ENCODE measurements around the gene BOK. TPM values are rescaled to one million over a fixed set of nuclear protein-coding genes. Genes with fewer than 3 reads are reported as not detected.

Gene BOK
- total RNA-seq, 5 donors from 2014 or later (not counting 1 experiment from before 2014, with no cell fraction given): 0.20 to 0.89 (median 0.35) TPM; not detected in 2

DNA sequence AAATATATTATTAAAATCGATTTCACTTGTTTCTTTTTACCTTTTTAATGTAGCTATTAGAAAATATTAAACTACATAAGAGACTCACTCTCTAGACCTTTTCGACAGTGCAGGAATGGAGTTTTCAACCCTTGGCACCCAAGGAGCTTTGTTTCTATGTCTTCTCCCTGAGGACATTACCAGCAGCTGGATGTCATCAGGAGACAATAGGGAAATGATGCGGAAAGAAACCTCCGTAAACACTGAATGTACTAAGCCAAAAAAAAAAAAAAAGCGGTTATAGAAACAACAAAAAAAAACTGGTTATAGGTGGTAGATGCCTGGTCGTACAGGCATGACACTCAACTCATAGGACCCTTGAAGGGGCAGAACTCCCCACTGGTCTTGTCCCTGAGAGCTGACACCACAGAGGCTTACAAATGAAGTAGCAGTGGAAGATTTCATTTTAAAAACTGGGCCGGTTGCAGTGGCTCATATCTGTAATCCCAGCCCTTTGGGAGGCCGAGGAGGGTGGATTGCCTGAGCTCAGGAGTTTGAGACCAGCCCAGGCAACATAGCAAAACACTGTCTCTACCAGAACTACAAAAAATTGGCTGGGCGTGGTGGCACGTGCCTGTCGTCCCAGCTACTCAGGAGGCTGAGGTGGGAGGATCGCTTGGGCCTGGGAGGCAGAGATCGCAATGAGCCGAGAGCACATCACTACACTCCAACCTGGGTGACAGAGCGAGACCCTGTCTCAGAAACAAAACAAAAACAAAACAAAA lies 54.7 kb downstream of the BOK start:
- ChIA-PET CTCF (interaction anchor here in 1 of 2 donors (0.7 kb wide), 1 partner anchor 464 kb away, joined by 6 read pairs; the partner anchor contains the start of gene PASK), POLR2A (interaction anchor here in 1 of 2 donors (0.7 kb wide), 1 partner anchor 15 kb away, joined by 6 read pairs; no protein-coding TSS in a partner anchor)
- Mint-ChIP-seq H3K4me3 (no peak overlapping the region), H3K36me3 (peaks cover 3% of the 10 kb centered on the region), H3K27ac (no peak overlapping the region), H3K27me3 (no peaks in the 10 kb centered on the region), H3K9me3 (no peaks in the 10 kb centered on the region), H3K4me1 (peaks cover 41 to 58% (median 52%) of the 10 kb centered on the region in 3 donors)
- Histone ChIP-seq H3K36me3 (ENCODE audit: control insufficient read depth in 2 of 2, extremely low read depth in 1 of 2, insufficient read depth in 1 of 2, low read length in 1 of 2) (peaks cover 0 to 6% of the 10 kb centered on the region in 2 donors), H3K4me1 (ENCODE audit: control insufficient read depth in 1 of 2, extremely low read depth in 1 of 2, insufficient read depth in 2 of 2, low read length in 2 of 2) (peaks cover 8 to 45% of the 10 kb centered on the region in 2 experiments), H3K4me3 (ENCODE audit: control insufficient read depth in 1 of 2, extremely low read depth in 1 of 2, low read length in 1 of 2) (no peak overlapping the region), H3K9me3 (no peaks in the 10 kb centered on the region), H3K27me3 (replicated peaks in 1 of 2; ENCODE audit: control insufficient read depth in 2 of 2, extremely low read depth in 1 of 2, insufficient read depth in 2 of 2, low read length in 1 of 2) (no peaks in the 10 kb centered on the region), H3K27ac (ENCODE audit: low read length) (no peak overlapping the region)
- 100% methylated on average over 3 of the region's 15 CpGs for WGBS (ENCODE audit: insufficient coverage)
- ATAC-seq (replicated peaks in 1 of 4) (no peak), DNase-seq (no peak)

GRCh38 chr2:241615041-241615440 lies 56.5 kb downstream of the BOK start:
- Mint-ChIP-seq H3K9me3 (no peaks in the 10 kb centered on the region), H3K4me3 (peak overlapping the region in 1 of 3 donors; percentile 22)
- WGBS (ENCODE audit: insufficient coverage): 93% methylated on average over 4 of the region's 11 CpGs

GRCh38 chr2:241615522-241616052 lies 57.0 kb downstream of the BOK start:
- H3K27me3 Mint-ChIP-seq: no peaks in the 10 kb centered on the region
- ChIA-PET POLR2A (no interaction called here), CTCF (no interaction called here)
- Histone ChIP-seq H3K36me3 (ENCODE audit: control insufficient read depth in 2 of 2, extremely low read depth in 1 of 2, insufficient read depth in 1 of 2, low read length in 1 of 2) (peaks cover 0 to 5% of the 10 kb centered on the region in 2 donors), H3K27ac (ENCODE audit: low read length) (no peak overlapping the region), H3K9me3 (no peaks in the 10 kb centered on the region), H3K4me1 (ENCODE audit: control insufficient read depth in 1 of 2, extremely low read depth in 1 of 2, insufficient read depth in 2 of 2, low read length in 2 of 2) (peaks cover 8 to 31% of the 10 kb centered on the region in 2 experiments), H3K27me3 (replicated peaks in 1 of 2; ENCODE audit: control insufficient read depth in 2 of 2, extremely low read depth in 1 of 2, insufficient read depth in 2 of 2, low read length in 1 of 2) (no peaks in the 10 kb centered on the region), H3K4me3 (ENCODE audit: control insufficient read depth in 1 of 2, extremely low read depth in 1 of 2, low read length in 1 of 2) (no peak overlapping the region)
- no peaks in the 10 kb centered on the region for H3K9me3 Mint-ChIP-seq
- H3K4me1 Mint-ChIP-seq: peaks cover 33 to 59% (median 44%) of the 10 kb centered on the region in 3 donors
- peak overlapping the region; percentile 18 to 79 (median 67) for H3K4me3 Mint-ChIP-seq
- H3K27ac Mint-ChIP-seq: peak overlapping the region in 1 of 2 donors; percentile 55
- no peak for DNase-seq
- peaks cover 6% of the 10 kb centered on the region for H3K36me3 Mint-ChIP-seq
- 96% methylated on average over 13 of the region's 16 CpGs for WGBS (ENCODE audit: insufficient coverage)
- ATAC-seq (replicated peaks in 1 of 4): no peak

More at GRCh38 chr2:241615041-241615440, 56.5 kb downstream of the BOK start:
- no peak overlapping the region for H3K27ac Mint-ChIP-seq
- peaks cover 34 to 59% (median 44%) of the 10 kb centered on the region in 3 donors for H3K4me1 Mint-ChIP-seq
- no peak for ATAC-seq (replicated peaks in 1 of 4)
- H3K27me3 ChIP-seq (replicated peaks in 1 of 2; ENCODE audit: control insufficient read depth in 2 of 2, extremely low read depth in 1 of 2, insufficient read depth in 2 of 2, low read length in 1 of 2): no peaks in the 10 kb centered on the region
- no peak overlapping the region for H3K27ac ChIP-seq (ENCODE audit: low read length)
- H3K36me3 Mint-ChIP-seq: peaks cover 6% of the 10 kb centered on the region
- POLR2A ChIA-PET: no interaction called here
- H3K9me3 ChIP-seq: no peaks in the 10 kb centered on the region
- H3K4me1 ChIP-seq (ENCODE audit: control insufficient read depth in 1 of 2, extremely low read depth in 1 of 2, insufficient read depth in 2 of 2, low read length in 2 of 2): peaks cover 8 to 34% of the 10 kb centered on the region in 2 experiments
- H3K27me3 Mint-ChIP-seq: no peaks in the 10 kb centered on the region
- H3K36me3 ChIP-seq (ENCODE audit: control insufficient read depth in 2 of 2, extremely low read depth in 1 of 2, insufficient read depth in 1 of 2, low read length in 1 of 2): peaks cover 0 to 5% of the 10 kb centered on the region in 2 donors
- no peak overlapping the region for H3K4me3 ChIP-seq (ENCODE audit: control insufficient read depth in 1 of 2, extremely low read depth in 1 of 2, low read length in 1 of 2)
- no peak for DNase-seq
- CTCF ChIA-PET: no interaction called here

DNA sequence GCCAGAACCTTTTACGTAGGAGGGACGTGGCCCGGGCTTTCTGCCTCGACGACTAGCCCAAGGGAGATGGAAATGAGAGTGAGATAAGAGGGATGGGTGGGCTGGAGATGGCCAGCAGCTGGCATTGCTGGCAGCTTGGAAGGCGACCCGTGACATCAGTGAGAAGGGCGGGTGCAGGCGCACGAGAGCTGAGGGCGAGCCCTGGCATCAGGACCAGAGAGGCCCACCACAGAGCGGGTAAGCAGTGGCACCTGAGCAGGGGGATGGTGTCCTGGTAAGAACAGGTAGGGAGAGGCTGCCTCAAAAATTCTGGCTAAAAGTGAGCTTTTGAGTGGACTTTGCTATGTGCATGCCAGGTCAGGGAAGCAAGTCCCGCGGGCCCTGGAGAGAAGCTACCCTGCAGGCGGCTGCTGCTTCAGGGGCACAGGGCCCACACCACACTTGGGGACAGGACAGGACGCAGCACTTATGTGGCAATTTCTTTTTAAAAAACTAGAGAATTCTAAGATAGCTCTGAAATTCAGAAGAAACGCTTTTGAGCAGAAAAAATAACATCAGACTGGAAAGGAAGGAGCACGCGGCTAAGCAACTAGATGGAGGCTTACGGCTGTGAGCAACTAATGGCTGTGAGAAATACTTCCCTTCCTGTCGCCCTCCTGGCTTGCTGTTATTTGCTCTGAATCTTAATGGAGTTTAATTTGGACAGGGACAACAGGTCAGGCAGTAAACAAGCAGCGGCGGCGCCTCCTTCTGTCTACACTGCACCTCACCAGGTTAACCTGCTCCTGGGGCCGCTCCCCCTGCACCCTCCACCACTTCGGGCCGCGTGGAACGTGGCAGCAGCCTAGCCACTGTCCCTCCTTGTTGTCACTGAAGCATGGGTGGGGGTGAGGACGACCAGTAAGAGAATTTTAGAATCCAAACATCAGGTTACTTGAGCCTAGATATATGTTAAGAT lies 57.9 kb downstream of the BOK start:
- Histone ChIP-seq H3K4me3 (ENCODE audit: control insufficient read depth in 1 of 2, extremely low read depth in 1 of 2, low read length in 1 of 2) (peak overlapping the region; percentile 58 to 59), H3K27me3 (replicated peaks in 1 of 2; ENCODE audit: control insufficient read depth in 2 of 2, extremely low read depth in 1 of 2, insufficient read depth in 2 of 2, low read length in 1 of 2) (no peaks in the 10 kb centered on the region), H3K4me1 (ENCODE audit: control insufficient read depth in 1 of 2, extremely low read depth in 1 of 2, insufficient read depth in 2 of 2, low read length in 2 of 2) (peaks cover 8 to 25% of the 10 kb centered on the region in 2 experiments), H3K27ac (ENCODE audit: low read length) (no peak overlapping the region), H3K9me3 (no peaks in the 10 kb centered on the region), H3K36me3 (ENCODE audit: control insufficient read depth in 2 of 2, extremely low read depth in 1 of 2, insufficient read depth in 1 of 2, low read length in 1 of 2) (peaks cover 0 to 5% of the 10 kb centered on the region in 2 donors)
- DNase-seq (no peak), ATAC-seq (replicated peaks in 1 of 4) (no peak)
- Mint-ChIP-seq H3K27me3 (no peaks in the 10 kb centered on the region), H3K9me3 (no peaks in the 10 kb centered on the region), H3K4me3 (peak overlapping the region; percentile 67 to 86 (median 79)), H3K36me3 (peaks cover 11% of the 10 kb centered on the region), H3K27ac (peak overlapping the region; percentile 55 to 95), H3K4me1 (peaks cover 31 to 61% (median 45%) of the 10 kb centered on the region in 3 donors)
- WGBS (ENCODE audit: insufficient coverage): 98% methylated on average over 18 of the region's 30 CpGs
- ChIA-PET POLR2A (no interaction called here), CTCF (no interaction called here)

- H3K27me3 ChIP-seq (replicated peaks in 1 of 2; ENCODE audit: control insufficient read depth in 2 of 2, extremely low read depth in 1 of 2, insufficient read depth in 2 of 2, low read length in 1 of 2): no peaks in the 10 kb centered on the region
- Mint-ChIP-seq H3K4me1 (peaks cover 31 to 52% (median 35%) of the 10 kb centered on the region in 3 donors), H3K4me3 (peak overlapping the region; percentile 79 to 86 (median 86)), H3K27me3 (no peaks in the 10 kb centered on the region), H3K9me3 (no peaks in the 10 kb centered on the region), H3K36me3 (peaks cover 11% of the 10 kb centered on the region), H3K27ac (peak overlapping the region; percentile 95)
- peaks cover 0 to 5% of the 10 kb centered on the region in 2 donors for H3K36me3 ChIP-seq (ENCODE audit: control insufficient read depth in 2 of 2, extremely low read depth in 1 of 2, insufficient read depth in 1 of 2, low read length in 1 of 2)
- peak overlapping the region; percentile 68 for H3K27ac ChIP-seq (ENCODE audit: low read length)
- ATAC-seq (replicated peaks in 1 of 4) (peak; percentile 82 to 88 (median 84)), DNase-seq (peak in 11 of 35 experiments; percentile 18 to 79 (median 33))
- WGBS (ENCODE audit: insufficient coverage): 19% methylated on average over 7 of the region's 15 CpGs
- peaks cover 8 to 25% of the 10 kb centered on the region in 2 experiments for H3K4me1 ChIP-seq (ENCODE audit: control insufficient read depth in 1 of 2, extremely low read depth in 1 of 2, insufficient read depth in 2 of 2, low read length in 2 of 2)
- ChIA-PET POLR2A (interaction anchor here in 1 of 2 donors (1.3 kb wide), 1 partner anchor 20 kb away, joined by 4 read pairs; the partner anchor contains the start of gene ATG4B), CTCF (no interaction called here)
- H3K4me3 ChIP-seq (ENCODE audit: control insufficient read depth in 1 of 2, extremely low read depth in 1 of 2, low read length in 1 of 2): peak overlapping the region; percentile 58 to 59
- no peaks in the 10 kb centered on the region for H3K9me3 ChIP-seq
These were observed 59.0 kb downstream of the BOK start for GRCh38 chr2:241617431-241618154.
